ENCODE data around the gene ARRDC2.
"Not testable (repeated sequence)": the region's sequence is repeated elsewhere in the genome, so short reads cannot be mapped to it uniquely, and the experiment has no call there.

Gene ARRDC2

GRCh38 chr19:18007917-18008673, at the start of gene ARRDC2:
TSS of gene ARRDC2 (plus strand) at chr19:18008170. CDS start at chr19:18008311, 141 bp downstream.
- DNase-seq: peak; percentile 92

- no peak for DNase-seq
Measured at GRCh38 chr19:17963936-17964691, 43.9 kb upstream of the ARRDC2 start.

- DNase-seq: no peak
Measured at GRCh38 chr19:17965370-17966128, 42.4 kb upstream of the ARRDC2 start.

GRCh38 chr19:17966129-17966483, 41.9 kb upstream of the ARRDC2 start:
- no peak for DNase-seq

GRCh38 chr19:17966550-17967256, 41.3 kb upstream of the ARRDC2 start, which contains the start of gene KCNN1:
TSS of gene KCNN1 (plus strand) at chr19:17967107. CDS start at chr19:17973889, 6,782 bp downstream.
- no peak for DNase-seq

DNA sequence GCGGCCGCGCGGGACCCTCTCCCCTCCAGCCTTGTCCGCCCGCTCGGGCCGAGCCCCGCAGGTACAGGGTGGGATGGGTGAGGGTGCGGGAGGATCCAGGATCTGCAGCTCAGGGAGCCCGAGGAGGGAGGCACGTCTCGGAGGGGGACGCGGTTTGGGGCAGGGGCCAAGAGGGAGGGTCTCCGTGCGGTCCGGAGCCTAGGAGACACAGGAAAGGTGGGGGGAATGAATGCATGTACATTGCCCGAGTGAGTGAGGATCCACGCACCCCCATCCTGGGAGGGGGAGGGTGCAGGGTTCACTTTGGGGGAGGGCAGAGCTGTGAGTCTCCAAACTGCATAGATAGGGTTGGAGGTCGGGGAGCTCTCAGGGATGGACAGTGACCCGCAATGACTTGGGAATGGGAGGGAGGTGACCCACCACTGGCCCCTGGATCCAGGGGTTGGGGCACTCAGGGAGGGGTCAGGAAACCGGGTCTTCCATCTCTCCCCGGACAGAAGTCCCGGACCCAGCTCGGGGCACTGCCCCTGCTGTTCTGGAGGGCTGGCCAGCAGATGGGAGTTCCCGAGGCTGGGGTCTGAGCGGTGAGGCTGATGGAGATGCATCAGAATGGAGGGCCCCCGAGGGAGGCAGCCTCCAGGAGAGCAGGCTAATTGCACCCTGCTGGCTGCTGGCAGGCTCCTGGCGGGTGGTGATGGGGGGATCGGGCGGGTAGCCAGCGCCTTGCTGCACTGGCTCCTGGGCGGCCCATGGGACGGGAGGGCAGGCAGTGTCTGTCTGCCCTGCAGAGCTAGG, 40.5 kb upstream of the ARRDC2 start:
- no peak for DNase-seq

DNA sequence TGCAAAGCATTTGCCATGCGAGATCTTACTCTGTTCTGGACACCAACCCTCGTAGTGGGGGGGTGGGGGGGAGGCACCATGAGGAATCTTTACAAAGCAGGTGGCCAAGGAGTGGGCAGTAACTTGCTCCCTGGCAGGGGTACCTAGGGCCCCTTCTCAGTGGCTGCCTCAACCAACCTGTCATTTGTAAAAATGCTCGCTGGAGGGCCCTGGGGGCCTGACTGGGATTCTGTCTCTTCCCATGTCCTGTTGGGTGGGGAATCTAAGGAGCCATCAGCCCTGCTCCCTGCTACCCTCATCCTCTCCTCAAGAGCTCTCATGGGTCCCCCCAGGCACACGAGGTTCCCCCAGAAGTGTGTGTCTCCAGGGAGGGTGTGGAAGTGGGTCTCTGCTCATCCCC, 39.6 kb upstream of the ARRDC2 start:
- no peak for DNase-seq

DNA sequence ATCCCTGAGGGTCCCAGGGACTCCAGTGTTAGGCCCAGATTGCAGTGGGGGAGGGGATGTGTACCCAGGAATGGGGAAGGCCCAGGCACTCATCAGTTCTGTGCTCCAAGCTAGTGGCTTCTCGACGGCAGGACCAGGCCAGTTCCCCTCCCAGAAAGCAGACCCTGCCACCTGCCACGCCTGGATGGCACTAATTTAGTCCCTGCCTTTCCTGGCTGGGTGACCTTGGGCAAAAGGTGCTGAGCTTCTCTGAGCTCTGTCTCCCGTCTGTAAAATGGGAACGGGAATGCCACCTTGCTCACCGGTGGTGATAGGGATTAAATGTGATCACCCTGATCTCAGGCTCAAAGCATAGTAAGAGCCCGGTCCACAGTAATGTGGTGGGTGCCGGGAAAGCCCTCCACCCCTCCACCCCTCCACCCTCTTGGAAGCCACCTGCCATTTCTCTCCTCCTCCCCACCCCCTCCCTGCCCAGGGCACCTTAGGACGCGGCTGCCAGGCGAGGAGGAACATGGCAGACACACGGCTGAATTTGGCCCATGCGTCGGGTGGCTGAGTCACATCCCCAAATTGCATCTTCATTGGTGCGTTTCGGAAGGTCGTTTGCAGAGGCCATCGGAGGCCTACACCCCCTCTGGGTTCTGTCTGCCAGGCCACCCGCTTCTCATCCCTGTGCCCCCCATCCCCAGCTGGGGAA, 38.7 kb upstream of the ARRDC2 start:
- no peak for DNase-seq

GRCh38 chr19:17972230-17972629, 35.7 kb upstream of the ARRDC2 start:
- no peak for DNase-seq

- DNase-seq: no peak
Measured at GRCh38 chr19:17973759-17974158, 34.2 kb upstream of the ARRDC2 start.

DNA sequence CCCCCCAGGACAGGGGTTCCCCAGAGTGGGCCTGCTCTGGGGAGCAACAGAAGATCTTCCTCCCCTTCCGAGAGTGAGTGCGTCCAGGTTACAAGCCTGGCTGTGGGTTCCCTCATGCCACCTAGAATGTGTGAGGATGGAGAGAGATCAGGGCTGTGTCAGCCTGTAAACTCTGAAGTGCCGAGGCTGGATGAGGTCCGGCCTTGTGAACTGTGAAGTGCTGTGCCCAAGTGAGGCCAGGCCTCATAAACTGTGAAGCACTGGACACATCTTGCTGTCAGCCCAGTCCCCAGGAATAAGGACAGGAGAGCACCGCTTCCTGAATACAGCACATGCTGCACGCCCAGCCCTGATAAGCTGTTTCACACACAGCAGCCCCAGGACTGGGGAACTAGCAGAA, 33.4 kb upstream of the ARRDC2 start:
- DNase-seq: no peak

- no peak for DNase-seq
Measured at GRCh38 chr19:17975032-17975431, 32.9 kb upstream of the ARRDC2 start.

DNA sequence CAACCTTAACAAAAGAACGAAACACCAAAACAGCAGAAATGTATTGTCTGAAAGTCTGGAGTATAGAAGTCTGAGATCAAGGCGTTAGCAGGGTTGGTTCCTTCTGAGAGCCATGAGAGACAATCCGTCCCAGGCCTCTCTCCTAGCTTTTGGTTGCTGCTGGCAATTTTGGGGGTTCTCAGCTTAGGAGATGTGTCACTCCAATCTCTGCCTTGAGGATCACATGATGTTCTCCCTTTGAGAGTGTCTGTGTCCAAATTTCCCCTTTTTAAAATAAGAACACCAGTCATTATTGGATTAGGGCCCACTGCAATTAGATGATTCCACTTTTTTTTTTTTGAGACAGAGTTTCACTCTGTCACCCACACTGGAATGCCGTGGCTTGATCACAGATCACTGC, 30.9 kb upstream of the ARRDC2 start:
- no peak for DNase-seq

GRCh38 chr19:17977488-17977887, 30.5 kb upstream of the ARRDC2 start:
- DNase-seq: no peak

DNA sequence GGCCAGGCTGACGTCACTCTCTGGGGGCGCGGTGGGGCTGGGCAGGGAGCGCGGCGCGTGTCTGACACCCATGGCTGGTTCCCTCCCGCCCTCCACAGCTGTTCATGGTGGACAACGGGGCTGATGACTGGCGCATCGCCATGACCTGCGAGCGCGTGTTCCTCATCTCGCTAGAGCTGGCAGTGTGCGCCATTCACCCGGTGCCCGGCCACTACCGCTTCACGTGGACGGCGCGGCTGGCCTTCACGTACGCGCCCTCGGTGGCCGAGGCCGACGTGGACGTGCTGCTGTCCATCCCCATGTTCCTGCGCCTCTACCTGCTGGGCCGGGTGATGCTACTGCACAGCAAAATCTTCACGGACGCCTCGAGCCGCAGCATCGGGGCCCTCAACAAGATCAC, 26.4 kb upstream of the ARRDC2 start:
- DNase-seq: no peak

- no peak for DNase-seq
Measured at GRCh38 chr19:17982430-17982829, 25.5 kb upstream of the ARRDC2 start.

DNA sequence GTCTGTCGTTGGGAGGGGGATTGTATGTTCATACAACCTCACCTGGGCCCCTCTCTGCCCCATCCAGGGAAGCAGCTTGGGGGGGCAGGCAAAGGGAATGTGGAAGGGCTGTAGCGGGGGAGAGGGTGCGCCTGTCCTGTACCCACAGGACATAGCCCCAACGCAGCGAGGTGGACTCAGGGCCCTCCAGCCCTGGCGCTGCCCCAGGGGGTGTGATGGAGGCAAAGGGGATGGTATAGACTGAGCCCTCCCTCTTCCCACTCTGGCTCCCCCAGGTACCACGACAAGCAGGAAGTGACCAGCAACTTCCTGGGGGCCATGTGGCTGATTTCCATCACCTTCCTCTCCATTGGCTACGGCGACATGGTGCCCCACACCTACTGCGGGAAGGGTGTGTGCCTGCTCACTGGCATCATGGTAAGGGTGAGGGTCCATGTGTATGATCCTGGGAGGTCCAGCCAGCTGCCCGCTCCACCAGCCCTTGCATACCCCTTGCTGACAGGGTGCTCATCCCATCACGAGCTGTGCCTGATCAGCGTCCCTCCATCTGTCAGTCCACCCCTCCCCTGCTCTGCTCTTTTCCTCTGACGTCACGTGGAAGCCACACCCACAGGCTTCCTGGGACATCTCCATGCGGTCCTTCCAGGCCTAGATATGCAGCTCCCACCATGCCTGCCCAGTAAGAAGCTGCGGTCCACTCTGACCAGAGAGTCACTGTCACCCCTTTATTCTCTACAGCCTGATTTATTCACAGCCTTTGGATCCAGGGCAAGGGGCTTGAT, 22.7 kb upstream of the ARRDC2 start:
- no peak for DNase-seq

GRCh38 chr19:17986569-17986968, 21.4 kb upstream of the ARRDC2 start:
- not testable (repeated sequence) for DNase-seq

GRCh38 chr19:17988161-17988560, 19.8 kb upstream of the ARRDC2 start:
- no peak for DNase-seq

- DNase-seq: no peak
Measured at GRCh38 chr19:17989425-17990094, 18.4 kb upstream of the ARRDC2 start.

All from CD4-positive, alpha-beta T cell treated with Interleukin-15 for 1 hour (primary cell).